Duodenal mucosa (tissue), 2 donors: Measurements from ENCODE around the gene RPS6KC1.
"Not testable (repeated sequence)": the region's sequence is repeated elsewhere in the genome, so short reads cannot be mapped to it uniquely, and the experiment has no call there.

Experiments used
- H3K27ac ChIP-seq: one replicate; pipeline ENCODE4 v1.7.0; 2013; ENCODE audit warnings: low read depth, low read length
- H3K27me3 ChIP-seq, 2 donors: one replicate each; pipeline ENCODE4 v1.7.0; 2013; ENCODE audit warnings: low read length in 2 of 2, control low read depth in 1 of 2; ENCODE audit not compliant: insufficient read depth in 2 of 2, control insufficient read depth in 1 of 2
- H3K36me3 ChIP-seq, 2 donors: one replicate each; pipeline ENCODE4 v1.7.0; 2013; ENCODE audit warnings: low read length in 2 of 2, control low read depth in 1 of 2; ENCODE audit not compliant: insufficient read depth in 2 of 2, control insufficient read depth in 1 of 2
- H3K4me1 ChIP-seq, 2 donors: one replicate each; pipeline ENCODE4 v1.7.0; 2013; ENCODE audit warnings: low read length in 2 of 2, control low read depth in 1 of 2; ENCODE audit not compliant: insufficient read depth in 2 of 2, control insufficient read depth in 1 of 2
- H3K4me3 ChIP-seq, 2 donors: one replicate each; pipeline ENCODE4 v1.7.0; 2013; ENCODE audit warnings: low read length in 2 of 2, low read depth in 1 of 2
- H3K9ac ChIP-seq, 2 donors: one replicate each; pipeline ENCODE4 v1.7.0; 2013; ENCODE audit warnings: low read length in 2 of 2, low read depth in 1 of 2
- H3K9me3 ChIP-seq, 2 donors: one replicate each; pipeline ENCODE4 v1.7.0; 2013; ENCODE audit warnings: low read length in 2 of 2, control low read depth in 1 of 2; ENCODE audit not compliant: control insufficient read depth in 1 of 2

The RPS6KC1 gene

DNA sequence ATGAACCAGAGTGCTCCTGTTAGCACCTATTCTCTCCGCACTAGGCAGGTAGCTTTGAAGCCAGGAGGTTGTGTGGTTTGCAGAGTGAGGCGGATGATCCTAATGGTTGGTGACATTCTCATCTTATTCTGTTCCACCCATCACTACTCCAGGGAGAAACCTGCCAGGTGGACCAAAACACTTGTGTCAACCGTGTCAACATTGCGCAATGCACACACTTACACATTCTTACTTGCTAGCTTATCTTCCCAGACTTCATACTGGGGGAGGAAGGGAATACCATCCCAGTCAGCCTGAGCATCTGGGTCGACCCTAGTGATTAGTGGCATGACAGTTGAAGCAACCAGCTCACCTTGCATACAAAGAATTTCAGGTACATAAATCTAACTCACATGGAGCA lies 236.9 kb downstream of the RPS6KC1 start:
- Histone ChIP-seq H3K9ac (no peak overlapping the region), H3K27ac (no peak overlapping the region), H3K4me3 (no peak overlapping the region), H3K9me3 (no peaks in the 10 kb centered on the region), H3K36me3 (no peaks in the 10 kb centered on the region), H3K4me1 (no peaks in the 10 kb centered on the region), H3K27me3 (no peaks in the 10 kb centered on the region)

DNA sequence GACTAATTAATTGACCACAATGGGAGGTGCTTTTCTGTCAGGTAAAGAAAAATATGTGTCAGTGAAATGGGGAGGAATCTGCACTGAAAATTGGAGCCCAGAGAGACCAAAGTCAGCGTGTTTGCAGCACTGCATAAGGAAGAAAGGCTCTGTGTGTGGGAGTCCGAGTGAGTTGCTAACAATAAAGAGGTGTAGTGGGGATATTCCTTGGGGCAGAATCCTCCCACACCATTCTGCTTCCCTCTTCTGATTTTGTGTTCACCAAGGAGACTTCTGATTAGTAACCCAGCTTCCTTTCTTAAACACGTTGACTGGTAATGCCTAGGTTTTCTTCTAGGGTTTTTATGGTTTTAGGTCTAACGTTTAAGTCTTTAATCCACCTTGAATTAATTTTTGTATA lies 240.5 kb downstream of the RPS6KC1 start:
- Histone ChIP-seq H3K9ac (no peak overlapping the region), H3K4me3 (no peak overlapping the region), H3K27ac (no peak overlapping the region), H3K27me3 (no peaks in the 10 kb centered on the region), H3K4me1 (no peaks in the 10 kb centered on the region), H3K9me3 (no peaks in the 10 kb centered on the region), H3K36me3 (no peaks in the 10 kb centered on the region)

DNA sequence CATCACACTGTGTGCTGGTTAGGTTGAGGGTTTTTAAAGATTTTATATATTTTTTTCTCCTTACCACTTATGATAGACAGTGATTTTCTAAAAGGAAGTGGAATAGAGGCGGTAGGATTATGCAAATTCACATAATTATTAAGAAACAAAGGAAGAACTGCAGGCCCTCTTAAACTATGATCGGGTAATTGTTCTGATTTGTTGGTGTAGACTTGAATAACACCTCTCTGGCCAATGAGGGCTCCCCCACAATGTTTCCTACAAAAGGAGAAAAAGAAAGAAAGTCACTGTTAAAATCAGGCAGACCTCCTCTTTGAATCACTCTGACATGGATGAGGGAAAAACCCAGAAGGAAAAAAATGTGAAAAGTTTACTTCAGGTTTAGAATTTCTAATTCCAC lies 241.6 kb downstream of the RPS6KC1 start:
- Histone ChIP-seq H3K27me3 (no peaks in the 10 kb centered on the region), H3K36me3 (no peaks in the 10 kb centered on the region), H3K4me1 (no peaks in the 10 kb centered on the region), H3K9me3 (peaks cover 0 to 2% of the 10 kb centered on the region in 2 donors), H3K9ac (no peak overlapping the region), H3K4me3 (no peak overlapping the region), H3K27ac (no peak overlapping the region)

DNA sequence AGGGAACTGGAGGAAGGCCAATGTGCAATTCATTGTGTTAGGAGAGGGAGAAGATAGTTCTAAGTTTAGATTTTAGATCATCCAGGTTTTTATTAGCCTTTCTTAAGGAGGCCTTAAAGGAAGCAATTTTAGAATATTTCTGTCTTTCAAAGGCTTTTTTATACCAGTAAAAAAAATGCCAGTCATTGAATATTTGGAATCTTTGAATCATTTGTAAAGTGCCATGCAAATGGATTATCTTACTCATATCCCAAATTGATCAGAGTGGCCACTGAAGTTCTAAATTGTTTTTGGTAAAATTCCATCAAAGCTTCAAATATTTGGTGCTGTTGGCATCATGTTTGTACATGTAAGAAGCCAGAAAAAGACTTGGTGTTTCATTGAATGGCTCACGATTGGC lies 244.8 kb downstream of the RPS6KC1 start:
- Histone ChIP-seq H3K4me3 (no peak overlapping the region), H3K9me3 (peaks cover 0 to 2% of the 10 kb centered on the region in 2 donors), H3K27me3 (no peaks in the 10 kb centered on the region), H3K9ac (no peak overlapping the region), H3K36me3 (no peaks in the 10 kb centered on the region), H3K27ac (no peak overlapping the region), H3K4me1 (no peaks in the 10 kb centered on the region)

DNA sequence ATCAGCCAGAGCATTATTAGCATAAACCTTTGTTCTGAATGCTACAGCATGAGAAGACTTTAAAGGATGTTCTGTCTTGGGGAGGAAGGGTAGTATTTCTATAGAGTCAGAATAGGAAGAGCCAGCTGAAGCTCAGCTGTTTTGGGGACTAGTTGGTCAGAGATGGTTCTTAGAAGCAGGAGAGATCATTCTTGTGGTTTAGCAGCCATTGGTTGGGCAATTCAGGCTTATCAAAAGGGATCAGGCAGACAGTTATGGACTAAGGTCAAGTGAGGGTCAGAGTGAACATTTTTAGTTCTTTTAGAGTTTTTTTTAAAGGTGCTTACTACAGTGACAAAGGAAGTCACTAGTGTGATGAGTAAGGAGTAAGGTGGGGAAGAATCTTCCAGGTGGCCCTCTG lies 245.5 kb downstream of the RPS6KC1 start:
- Histone ChIP-seq H3K9me3 (peaks cover 0 to 2% of the 10 kb centered on the region in 2 donors), H3K27me3 (no peaks in the 10 kb centered on the region), H3K27ac (no peak overlapping the region), H3K4me1 (no peaks in the 10 kb centered on the region), H3K36me3 (no peaks in the 10 kb centered on the region), H3K4me3 (no peak overlapping the region), H3K9ac (no peak overlapping the region)

DNA sequence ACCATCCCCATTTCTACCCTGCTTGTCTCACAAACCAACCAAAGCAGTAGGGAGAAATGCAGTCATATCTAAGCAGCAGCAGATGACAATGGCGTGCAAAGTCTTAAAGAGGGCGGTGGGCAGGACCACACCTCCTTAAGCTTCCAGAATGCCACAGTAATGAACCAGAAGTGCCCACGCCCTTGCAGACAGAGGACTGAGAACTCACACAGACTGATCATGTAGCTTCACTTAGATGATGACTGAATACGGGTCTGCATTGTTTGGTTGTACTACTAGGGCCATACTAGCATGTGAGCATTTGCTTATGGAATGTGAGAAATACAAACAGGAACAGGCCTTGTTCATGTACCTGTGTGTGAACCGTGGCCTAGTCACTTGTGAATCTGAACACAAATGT lies 246.0 kb downstream of the RPS6KC1 start:
- no peaks in the 10 kb centered on the region for H3K4me1 ChIP-seq
- no peak overlapping the region for H3K27ac ChIP-seq
- H3K9me3 ChIP-seq, result peaks cover 0 to 2% of the 10 kb centered on the region in 2 donors
- H3K9ac ChIP-seq, result no peak overlapping the region
- H3K36me3 ChIP-seq, result no peaks in the 10 kb centered on the region
- no peak overlapping the region for H3K4me3 ChIP-seq
- H3K27me3 ChIP-seq, result no peaks in the 10 kb centered on the region

DNA sequence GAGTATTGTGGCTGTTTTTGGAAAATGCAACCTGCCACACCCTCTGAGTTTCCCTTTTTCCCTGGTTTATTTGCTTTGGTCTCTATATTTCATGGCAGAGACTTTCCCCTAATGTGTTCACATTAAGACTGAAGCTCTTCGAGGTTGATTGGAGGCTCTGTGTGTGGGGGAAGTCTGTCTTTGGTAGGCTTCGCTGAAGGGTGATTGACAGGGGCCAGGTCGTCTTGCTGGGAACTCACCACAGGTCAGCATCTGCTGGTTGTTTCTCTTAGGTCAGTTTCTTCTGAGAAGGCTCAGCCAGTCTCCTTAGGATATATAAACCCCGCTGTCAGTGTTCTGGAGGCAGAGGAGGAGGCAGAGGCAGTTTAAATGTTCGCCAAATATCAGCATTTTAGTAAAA lies 249.4 kb downstream of the RPS6KC1 start:
- no peak overlapping the region for H3K9ac ChIP-seq
- H3K4me3 ChIP-seq, result no peak overlapping the region
- no peak overlapping the region for H3K27ac ChIP-seq
- H3K36me3 ChIP-seq, result no peaks in the 10 kb centered on the region
- H3K4me1 ChIP-seq, result no peaks in the 10 kb centered on the region
- no peaks in the 10 kb centered on the region for H3K27me3 ChIP-seq
- peaks cover 0 to 2% of the 10 kb centered on the region in 2 donors for H3K9me3 ChIP-seq

DNA sequence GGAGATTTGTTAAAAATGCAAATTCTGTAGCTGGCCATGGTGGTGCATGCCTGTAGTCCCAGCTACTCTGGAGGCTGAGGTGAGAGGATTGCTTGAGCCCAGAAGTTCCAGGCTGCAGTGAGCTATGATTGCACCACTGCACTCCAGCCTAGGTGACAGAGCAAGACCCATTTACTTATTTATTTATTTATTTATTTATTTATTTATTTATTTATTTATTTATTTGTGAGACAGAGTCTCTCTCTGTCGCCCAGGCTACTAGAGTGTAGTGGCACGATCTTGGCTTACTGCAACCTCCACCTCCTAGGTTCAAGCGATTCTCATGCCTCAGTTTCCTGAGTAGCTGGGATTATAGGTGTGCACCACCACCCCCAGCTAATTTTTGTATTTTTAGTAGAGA lies 250.5 kb downstream of the RPS6KC1 start:
- H3K9me3 ChIP-seq, H3K9ac ChIP-seq, H3K36me3 ChIP-seq, H3K4me1 ChIP-seq, H3K4me3 ChIP-seq, H3K27ac ChIP-seq, H3K27me3 ChIP-seq: not testable (repeated sequence)

DNA sequence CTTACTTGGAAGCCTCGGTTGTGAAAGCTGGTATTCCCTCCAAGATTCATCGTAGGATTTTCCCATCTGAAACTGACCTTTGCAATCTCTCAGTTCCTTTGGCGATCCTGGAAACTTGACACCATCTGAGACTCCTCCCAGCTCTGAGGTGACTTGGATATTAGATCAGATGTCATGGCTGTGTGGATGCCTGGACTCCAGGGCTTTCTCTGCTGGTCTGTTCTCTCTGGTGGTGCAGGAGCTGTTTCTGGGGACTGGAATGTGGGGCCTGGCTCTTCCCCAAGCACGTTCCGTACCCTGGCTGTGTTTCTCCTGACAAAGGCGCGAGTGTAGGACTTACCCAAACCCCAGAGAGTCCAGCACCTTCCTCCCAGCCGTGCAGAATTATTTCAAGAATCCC lies 252.2 kb downstream of the RPS6KC1 start:
- Histone ChIP-seq H3K27me3 (no peaks in the 10 kb centered on the region), H3K4me1 (no peaks in the 10 kb centered on the region), H3K9me3 (no peaks in the 10 kb centered on the region), H3K36me3 (no peaks in the 10 kb centered on the region), H3K27ac (no peak overlapping the region), H3K9ac (no peak overlapping the region), H3K4me3 (no peak overlapping the region)

DNA sequence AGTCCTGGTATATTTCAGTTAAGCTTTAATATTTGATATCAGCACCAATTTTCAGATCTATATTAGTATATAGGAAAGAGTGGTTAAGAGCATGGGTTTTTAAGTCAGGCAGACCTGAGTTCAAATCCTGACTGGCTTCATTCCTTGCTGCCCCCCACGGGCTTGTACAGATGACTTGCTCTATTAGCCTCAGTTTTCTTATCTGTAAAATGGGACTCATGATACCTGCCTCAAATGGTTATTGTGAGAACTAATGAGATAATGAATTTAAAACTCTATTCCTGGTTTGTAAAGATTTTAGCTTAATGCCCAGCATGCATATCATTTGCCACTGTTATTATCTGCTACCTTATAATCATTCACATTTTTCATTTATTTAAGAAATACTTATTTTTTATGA lies 264.5 kb downstream of the RPS6KC1 start:
- no peaks in the 10 kb centered on the region for H3K36me3 ChIP-seq
- H3K9ac ChIP-seq, result no peak overlapping the region
- no peaks in the 10 kb centered on the region for H3K4me1 ChIP-seq
- H3K27me3 ChIP-seq, result no peaks in the 10 kb centered on the region
- no peak overlapping the region for H3K27ac ChIP-seq
- no peaks in the 10 kb centered on the region for H3K9me3 ChIP-seq
- no peak overlapping the region for H3K4me3 ChIP-seq

DNA sequence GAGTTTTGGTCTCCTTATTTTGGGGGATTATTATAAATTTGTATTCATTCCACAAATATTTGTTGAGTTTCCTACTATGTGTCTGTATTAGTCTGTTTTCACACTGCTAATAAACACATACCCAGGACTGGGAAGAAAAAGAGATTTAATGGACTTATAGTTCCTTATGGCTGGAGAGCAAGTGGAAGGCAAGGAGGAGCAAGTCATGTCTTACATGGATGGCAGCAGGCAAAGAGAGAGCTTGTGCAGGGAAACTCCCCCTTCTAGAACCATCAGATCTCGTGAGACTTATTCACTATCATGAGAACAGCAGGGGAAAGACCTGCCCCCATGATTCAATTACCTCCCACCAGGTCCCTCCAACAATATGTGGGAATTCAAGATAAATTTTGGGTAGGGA lies 267.4 kb downstream of the RPS6KC1 start:
- not testable (repeated sequence) for H3K27me3 ChIP-seq, H3K9ac ChIP-seq, H3K9me3 ChIP-seq, H3K4me3 ChIP-seq, H3K4me1 ChIP-seq, H3K36me3 ChIP-seq, H3K27ac ChIP-seq
